Bone marrow (tissue), 2 donors: ENCODE data around the gene ZSCAN18.

ENCODE experiments used
- DNase-seq, 2 donors: peaks; one replicate each; lab custom pipeline; 2025; lab: John Stamatoyannopoulos, UW

Gene ZSCAN18

DNA sequence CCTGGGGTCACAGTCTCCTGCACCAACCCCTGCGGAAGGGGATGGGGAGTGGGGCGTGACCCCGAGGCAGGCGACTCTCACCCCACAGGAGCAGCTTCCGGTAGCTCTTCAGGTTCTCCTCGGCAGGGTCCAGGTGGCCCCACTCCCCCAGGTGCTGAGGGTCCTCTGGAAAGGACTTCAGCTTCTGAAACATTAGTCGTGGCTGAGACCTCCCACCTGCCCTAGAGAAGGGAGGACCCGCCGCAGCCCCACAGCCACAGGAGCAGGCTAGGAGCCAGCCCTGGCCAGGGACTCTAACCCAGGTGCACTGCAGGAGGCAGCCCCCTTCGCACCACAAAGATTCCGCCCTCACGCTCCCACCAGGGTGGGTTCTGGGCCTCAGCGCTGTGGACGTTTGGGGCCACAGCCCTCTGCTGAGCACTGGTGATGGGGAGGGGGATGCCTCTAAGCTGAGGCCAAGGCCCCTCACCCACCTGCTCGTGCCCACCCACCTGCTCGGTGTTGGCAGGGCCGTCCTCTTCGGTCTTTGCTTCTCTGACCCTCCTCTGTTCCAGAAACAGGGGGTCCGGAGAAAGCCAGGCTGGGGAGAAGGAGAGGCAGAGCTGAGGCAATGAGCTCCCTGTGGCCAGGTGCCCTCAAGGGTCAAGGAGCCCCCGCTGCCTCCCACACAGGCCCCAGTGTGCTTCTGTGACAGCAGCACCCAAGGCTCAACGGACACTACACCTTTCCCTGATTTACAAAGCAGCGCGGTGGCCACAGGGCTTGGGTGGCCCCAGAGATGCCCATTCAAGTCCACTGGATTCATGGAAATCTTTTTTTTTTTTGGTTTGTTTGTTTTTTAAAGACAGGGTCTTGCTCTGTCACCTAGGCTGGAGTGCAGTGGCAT lies 11.0 kb downstream of the ZSCAN18 start:
- no peak for DNase-seq

DNA sequence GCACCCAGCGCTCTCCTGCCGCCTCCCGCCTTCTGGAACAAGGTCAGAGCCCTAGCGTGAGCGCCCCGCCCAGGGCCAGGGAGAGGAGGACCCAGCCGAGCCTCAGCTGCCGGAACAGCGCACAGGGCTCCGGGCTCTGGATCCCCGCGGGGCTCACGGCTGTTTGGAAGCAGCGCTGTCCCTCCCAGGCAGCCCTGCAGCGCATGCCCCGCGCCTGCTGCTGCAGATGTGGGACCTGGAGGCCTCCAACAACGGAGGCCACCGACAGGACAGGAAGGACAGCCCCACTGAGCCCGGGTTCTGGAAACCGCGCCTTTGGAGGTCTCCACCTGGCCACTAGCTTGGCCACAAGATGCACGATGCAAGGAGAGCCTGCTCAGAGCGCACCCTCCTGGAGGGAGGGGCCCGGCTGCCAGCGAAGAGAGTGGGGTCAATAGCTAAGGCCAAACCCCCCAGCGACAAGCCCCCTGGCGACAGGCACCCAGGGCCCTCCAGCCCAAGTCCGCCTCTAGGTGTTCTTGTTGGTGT lies 12.6 kb downstream of the ZSCAN18 start:
- DNase-seq: no peak

DNA sequence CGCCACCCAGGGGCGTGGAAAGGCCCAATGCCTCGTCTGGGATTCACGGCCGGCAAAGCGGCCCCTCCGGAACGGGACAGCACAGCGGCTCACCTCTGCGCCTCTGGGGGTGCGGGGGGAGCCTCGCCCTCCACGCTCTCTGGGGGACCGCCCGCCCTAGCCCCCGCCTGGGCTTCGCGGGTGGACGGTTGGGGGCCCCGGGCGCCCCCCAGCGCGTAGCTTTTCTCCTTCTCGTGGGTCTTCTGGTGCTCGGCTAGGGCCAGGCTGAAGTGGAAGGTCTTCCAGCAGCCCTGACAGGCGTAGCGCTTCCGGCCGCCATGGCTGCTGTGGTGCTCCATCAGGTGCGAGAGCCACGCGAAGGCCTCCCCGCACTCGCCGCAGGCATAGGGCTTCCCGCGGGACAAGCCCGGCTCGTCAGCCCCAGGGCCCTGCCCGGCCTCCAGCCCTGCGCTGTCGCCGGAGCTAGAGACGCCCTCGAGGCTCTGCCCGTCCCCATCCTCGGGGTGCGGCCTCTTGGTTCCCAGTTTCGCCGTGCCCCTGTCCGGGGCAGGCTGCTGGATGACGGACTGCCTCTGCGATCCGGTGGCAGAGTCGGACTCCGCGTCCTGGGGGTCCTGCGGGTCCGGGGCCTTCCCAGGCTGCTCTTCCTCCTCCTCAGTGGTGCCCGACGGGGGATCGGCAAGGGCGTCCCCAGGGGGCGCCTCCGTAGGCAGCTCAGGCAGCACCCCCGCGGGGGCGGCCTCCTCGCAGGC lies 13.3 kb downstream of the ZSCAN18 start:
- no peak for DNase-seq

DNA sequence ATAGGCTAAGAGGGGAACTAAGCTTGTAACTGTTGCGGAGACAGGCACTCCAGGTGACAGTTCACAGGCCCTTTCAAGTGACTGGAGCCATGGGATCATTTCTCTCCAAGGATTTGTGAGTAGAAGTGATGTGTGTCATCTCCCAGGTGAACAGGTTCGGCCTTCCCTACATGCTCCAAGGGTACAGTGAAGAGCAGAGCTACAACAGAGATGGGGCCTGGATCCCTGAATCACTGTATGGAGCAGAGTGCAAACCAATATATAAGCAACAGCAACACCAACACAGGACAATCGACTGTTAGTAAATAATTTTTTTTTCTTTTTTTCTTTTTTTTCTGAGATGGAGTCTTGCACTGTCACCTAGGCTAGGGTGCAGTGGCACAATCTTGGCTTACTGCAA lies 15.0 kb downstream of the ZSCAN18 start:
- DNase-seq: no peak

DNA sequence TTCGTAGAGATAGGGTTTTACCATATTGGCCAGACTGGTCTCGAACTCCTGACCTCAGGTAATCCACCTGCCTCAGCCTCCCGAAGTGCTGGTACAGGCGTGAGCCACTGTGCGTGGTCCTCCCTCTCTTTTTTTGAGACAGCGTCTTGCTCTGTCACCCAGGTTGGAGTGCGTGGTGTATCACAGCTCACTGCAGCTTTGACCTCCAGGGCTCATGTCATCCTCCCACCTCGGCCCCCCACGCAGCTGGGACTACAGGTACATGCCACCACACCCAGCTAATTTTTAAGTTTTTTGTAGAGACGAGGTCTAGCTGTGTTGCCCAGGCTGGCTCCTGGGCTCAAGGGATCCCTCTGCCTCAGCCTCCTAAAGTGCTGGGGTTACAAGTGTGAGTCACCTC lies 18.2 kb downstream of the ZSCAN18 start:
- no peak for DNase-seq

DNA sequence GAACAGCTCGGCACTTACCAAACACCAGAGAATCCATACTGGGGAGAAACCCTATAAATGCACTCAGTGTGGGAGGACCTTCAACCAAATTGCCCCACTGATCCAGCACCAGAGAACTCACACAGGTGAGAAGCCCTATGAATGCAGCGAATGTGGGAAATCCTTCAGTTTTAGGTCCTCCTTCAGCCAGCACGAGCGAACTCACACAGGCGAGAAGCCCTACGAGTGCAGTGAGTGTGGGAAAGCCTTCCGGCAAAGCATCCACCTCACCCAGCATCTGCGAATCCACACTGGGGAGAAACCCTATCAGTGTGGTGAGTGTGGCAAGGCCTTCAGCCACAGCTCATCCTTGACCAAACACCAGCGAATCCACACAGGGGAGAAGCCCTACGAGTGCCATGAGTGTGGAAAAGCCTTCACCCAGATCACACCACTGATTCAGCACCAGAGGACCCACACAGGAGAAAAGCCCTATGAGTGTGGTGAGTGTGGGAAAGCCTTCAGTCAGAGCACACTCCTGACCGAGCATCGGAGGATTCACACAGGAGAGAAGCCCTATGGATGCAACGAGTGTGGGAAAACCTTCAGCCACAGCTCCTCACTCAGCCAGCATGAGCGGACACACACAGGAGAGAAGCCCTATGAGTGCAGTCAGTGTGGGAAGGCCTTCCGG lies 30.7 kb downstream of the ZSCAN18 start:
- DNase-seq: no peak

DNA sequence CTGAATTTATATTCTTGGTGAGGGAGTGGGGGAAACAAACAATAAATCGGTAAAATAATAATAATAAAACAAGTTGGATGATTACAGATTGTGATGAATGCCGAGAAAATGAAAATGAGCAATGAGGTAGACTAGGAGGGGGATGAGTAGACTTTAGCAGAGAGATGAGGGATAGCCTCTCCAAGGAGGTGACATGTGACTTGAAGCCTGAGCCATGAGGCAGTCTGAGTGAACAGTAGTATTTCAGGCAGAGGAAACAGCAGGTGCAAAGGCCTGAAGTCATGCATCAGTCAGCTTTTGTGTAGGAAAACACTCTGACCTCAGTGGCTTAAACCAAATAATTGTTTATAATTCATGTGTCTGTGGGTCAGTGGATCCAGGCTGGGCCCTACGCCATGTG lies 34.3 kb downstream of the ZSCAN18 start:
- DNase-seq: no peak

DNA sequence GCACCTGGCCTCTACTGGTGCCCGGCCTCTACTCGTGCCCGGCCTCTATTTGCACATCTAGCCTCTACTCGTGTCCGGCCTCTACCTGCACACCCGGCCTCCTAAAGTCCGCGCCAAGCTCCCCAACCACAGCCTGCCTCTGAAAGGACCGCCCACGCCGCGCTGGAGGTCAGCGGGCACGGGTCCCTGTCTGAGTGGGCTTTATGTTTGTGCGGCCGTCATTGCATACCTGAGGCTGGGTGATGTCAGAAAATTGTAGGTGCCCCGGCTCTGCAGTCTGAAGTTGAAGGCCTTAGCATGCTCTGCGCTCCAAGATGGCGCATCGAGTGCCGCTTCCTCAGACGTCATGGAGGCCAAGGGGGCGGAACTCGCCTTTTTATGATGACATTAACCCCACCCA lies 37.8 kb downstream of the ZSCAN18 start:
- DNase-seq: no peak

DNA sequence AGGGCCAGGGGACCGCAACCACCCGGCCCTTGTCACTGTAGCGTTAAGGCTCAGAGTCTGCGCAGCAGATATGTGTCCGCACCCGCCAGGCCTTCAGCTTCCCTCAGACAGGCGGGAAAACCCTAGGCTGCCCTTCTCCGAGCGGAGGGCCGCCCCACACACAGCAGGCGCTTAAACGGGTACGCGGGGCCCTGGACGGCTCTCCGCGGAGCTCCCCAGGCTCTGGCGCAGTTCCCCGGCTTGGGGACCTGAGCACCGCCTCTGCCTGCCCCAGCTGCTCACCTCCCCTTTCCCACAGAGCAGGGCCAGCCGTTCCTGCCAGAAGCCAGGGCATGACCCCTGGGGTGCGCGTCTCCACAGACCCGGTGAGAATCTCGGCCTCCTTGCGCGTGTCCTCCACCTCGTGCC lies 38.4 kb downstream of the ZSCAN18 start:
- no peak for DNase-seq

DNA sequence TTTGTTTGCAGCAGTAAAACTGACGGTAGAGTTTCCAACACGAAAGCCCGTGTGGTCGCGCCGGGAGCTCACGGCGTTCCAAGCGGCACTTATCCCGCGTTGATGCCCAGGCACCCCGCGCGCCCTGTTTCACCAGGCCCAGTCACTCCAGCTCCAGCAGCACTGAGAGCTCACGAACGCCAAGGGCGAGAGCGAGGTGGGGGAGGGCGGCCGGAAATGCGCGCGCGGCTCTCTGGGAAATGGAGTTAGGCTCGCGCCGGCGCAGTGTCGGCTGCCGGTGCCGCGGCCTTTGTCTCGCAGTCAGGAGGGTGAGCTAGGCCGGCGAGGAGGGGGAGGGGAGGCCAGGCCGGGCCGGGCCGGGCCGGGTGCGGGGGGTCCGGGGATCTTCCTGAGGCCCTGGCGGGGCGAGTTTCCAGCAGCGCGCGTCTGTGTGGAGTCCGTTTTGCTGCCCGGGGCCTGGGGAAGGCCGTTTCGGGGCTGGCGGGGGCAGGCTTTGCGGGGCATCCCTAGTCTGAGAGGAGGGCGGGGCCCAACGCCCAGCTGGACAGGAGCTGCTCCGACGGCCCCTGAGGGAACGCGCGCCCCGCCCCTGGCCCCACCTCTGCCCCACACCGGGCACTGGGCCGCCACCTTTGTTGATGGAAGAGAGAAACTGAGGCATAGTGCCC lies 38.9 kb downstream of the ZSCAN18 start, which contains the start of gene ZNF135:
Gene ZNF135, plus strand, starts transcription at position 280 of the 668 bp plus-strand sequence. CDS start 721 bp downstream, outside the sequence.
- peak; percentile 3 to 70 for DNase-seq

DNA sequence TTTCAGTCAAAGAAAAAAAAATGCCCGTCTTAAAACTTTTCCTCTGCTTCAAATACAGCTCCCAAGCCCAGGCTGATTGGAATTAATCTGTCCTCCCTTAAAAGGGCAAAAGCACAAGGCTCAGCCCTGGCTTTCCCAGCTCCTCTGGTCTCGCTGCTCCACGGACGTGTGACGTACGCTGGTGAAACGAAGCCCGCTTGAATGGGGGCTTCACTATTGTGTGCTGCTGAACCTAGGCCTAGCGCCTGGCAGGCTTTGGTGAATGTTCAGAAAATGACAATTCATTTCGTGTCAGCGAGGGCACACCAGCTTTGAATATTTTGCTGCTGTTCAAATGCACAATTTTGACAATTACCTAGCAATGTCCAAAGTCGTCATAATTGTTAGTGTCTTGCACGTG lies 39.6 kb downstream of the ZSCAN18 start:
- DNase-seq: no peak

DNA sequence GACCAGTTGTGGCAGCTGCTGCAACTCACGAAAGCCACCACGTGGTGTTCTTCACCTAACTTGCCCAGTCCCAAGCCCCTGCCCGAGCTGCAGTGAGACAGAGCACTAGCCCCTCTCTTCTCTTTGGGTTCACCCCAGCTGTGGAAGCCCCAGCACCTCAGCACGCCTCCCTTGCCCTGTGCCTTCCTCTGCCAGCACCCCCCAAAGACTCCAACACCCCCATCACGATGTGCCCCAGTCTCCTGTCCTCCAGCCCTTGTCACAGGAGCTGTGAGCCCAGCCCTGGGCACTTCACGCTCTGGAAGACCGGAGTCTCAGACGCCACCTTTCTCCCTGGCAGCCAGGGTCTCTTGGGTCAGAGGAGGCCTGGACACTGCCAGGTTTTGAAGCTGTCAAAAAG lies 41.2 kb downstream of the ZSCAN18 start:
- no peak for DNase-seq

DNA sequence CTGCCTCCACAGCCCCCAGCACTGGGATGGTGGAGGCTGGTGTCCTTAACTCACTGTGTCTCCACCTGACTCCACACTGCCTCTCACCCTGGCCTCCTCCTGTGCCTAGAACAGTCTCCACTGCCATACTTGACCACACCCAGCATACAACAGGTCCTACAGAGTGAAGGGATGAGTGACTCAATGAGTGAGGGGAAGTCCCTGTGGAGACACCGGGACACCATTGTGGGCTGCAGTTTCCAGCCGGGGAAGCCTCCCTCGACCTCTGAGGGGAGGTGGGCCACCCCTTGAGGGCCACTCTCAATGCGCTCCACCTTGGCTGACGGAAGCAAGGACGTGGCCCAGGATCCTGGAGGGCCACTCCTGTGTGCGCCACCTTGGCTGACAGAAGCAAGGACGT lies 41.8 kb downstream of the ZSCAN18 start:
- no peak for DNase-seq

DNA sequence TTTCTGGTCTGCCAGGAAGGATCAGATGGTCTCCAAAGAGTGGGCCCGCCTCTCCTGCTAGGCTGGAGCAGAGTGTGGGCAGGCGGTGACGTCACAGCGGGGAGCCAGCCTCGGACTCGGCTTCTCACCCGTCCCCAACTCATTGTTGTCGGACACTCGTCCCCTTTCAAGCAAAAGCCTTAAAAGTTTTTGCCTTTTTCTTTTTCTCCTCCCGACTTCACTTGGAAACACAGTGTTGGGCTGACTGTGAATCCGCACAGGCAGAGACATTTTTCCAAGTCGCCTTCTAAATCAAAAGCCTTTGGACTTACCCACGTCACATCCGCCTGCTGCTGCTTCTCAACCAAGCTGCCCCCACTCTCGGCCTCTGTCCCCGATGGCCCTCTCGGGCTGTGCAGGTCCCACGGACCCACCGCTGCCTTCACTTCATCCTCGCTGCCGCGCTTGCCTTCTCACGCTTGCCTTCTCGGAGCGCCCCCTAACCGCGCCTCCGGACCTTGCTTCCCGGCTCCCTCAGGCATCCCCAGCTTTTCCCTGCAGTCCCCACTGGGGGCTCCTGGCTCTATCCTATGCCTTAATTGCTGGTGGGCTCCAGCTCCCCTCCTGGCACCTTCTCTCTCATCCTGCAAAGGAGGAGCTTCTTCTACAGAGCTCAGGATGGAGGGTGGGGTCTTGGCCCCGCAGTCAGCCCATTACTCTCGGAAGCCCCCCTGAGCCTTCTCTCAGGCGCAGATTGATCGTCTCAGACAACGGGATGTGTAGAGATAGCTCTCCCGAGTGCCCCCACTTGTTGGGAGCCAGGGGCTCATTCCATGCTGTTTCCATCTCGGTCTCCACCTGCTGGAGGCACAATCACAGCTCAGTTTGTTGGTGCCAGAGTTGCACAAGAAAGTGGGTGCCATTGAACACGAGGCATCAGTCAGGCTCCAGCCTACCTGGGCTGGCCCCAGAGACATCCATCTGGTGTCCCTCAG lies 42.8 kb downstream of the ZSCAN18 start:
- DNase-seq: no peak

DNA sequence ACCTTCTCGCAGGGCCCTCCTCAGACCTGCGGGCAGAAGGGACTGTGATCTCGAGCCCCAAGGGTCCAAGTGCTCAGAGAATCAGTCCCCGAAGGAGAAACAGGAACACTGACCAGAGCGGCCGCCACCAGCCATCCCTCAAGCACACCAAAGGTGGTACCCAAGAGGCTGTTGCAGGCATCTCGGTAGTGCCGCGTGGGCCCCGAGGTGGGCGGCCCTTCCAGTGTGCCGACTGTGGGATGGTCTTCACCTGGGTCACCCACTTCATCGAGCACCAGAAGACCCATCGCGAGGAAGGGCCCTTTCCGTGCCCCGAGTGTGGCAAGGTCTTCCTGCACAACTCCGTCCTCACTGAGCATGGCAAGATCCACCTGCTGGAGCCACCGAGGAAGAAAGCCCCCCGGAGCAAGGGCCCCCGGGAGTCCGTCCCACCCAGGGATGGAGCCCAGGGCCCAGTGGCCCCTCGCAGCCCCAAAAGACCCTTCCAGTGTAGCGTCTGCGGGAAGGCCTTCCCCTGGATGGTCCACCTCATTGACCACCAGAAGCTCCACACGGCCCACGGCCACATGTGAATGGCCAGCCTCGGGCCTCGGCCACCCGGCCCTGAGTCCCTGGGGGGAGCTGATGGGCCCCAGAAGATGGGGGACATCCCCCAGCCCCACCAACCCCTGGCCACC lies 44.4 kb downstream of the ZSCAN18 start:
- no peak for DNase-seq

DNA sequence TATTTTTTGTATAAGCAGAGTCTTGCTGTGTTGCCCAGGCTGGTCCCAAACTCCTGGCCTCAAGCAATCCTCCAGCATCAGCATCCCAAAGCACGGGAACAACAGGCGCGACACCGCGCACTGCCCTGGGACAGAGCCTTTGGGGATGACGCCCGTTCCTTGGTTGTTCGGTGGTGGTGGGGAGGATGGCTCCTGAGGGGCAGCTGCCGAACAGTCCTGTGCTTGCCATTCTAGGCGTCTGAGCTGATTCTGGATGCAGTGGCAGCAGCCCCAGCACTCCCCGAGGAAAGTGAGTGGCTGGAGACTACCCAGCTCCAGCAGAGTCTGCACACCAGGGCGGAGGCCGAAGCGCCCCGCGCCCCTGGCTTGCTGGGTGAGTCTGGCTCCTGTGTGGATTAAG lies 45.8 kb downstream of the ZSCAN18 start:
- no peak for DNase-seq

DNA sequence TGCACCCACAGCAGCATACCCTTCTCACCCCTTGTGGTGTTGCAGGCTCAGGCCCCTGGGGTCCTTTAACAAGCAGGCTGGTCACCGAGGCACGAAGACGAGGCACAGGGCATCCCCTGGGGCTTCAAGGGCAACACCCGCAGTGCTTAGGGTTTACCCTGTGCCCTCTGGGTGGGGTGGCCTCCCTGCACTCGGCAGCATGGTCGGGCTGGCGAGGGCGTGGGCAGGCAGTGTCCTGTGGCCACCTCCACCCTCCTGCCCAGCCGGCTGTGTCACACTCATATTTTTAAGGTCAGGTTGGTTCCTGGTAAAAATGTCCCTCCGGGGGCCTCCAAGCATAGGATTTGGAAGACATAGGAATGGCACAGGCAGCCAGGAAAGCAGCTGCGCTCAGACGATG lies 50.4 kb downstream of the ZSCAN18 start:
- DNase-seq: no peak

DNA sequence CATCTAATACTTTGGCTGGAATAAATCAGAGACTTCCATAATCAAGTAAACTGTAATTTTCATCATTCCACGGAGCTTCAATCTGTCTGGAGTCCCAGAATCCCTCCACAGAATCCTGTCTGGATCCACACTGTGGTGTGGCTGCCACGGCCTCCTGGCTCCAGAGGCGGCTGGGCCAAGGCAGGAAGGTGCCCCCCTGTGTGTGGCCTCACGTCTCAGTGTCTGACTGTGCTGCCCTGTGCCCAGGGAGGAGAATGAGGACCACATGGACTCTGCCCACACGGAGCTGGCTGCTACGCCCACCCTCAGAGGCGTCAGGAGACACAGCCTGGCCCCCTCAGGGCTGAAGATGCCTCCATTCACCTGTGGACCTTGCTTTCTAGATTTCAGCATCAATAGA lies 51.2 kb downstream of the ZSCAN18 start:
- no peak for DNase-seq

DNA sequence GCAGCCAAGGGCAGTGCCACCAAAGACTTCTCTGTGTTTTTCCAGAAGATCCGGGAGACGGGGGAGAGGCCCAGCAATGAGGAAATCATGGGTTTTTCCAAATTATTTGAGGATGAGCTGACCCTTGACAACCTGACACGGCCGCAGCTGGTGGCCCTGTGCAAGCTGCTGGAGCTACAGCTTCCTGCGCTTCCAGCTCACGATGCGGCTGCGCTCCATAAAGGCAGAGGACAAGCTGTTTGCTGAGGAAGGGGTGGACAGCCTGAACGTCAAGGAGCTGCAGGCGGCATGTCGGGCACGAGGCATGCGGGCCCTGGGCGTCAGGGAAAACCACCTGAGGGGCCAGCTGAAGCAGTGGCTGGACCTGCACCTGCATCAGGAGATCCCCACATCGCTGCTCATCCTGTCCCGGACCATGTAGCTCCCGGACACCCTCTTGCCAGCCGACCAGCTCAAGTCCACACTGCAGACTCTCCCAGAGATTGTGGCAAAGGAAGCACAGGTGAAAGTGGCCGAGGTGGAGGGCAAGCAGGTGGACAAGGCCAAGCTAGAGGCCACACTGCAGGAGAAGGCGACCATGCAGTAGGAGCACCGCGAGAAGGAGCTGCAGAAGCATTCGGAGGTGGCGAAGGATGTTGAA lies 52.5 kb downstream of the ZSCAN18 start:
- no peak for DNase-seq

DNA sequence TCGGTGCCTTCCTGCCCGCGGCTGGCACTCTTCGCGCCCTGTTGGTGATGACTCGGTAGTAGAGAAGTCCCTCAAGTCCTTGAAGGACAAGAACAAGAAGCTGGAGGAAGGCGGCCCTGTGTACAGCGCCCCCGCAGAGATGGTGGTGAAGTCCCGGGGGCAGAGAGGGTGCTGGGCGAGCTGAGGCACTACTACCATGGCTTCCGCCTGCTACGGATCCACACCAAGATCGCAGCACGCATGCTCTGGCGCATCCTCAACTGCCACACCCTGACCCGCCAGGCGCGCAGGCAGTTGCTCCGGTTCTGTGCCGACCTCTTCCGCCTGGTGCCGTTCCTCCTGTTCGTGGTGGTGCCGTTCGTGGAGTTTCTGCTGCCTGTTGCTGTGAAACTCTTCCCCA lies 53.1 kb downstream of the ZSCAN18 start:
- DNase-seq: no peak
